NK-92 (cell line): Measurements from ENCODE around the gene BICC1.
"Not testable (repeated sequence)": the region's sequence is repeated elsewhere in the genome, so short reads cannot be mapped to it uniquely, and the experiment has no call there.

Experiments used
- DNase-seq: peaks from one replicate; lab custom pipeline; 2025; ENCODE audit not compliant: unreplicated experiment; lab: John Stamatoyannopoulos, UW

BICC1 gene

DNA sequence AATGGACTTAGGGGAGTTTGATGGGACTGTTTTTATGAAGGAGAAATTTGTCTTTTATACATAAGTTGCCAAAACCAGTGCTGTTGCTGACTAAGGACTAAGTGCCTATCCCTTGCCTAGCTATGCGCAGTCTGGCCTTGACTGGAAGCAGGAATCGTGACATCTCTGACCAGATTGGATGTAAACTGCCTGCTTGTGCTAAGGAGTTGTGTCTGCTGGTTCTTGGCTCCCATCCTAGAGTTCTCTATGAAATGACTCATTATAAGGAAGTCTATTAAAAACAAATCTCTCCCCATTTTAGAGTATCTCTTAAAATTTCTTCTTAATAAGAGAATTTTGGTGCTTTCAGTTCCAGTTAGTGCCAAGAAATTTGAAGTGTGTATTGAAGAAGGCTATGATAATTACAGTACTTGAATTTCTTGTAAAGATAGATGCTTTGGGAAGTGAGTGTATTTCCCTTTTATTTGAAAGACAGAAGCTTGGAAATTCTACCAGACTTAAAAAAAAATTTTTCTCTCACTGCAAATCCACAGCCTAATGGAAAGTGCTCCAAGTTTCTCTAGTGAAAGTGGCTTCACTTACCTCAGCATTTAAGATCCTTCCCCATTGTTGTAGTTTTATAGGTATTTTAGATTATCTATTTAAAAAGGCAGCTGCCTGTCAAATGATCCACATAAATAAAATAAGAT lies 77.6 kb downstream of the BICC1 start:
- DNase-seq = no peak

DNA sequence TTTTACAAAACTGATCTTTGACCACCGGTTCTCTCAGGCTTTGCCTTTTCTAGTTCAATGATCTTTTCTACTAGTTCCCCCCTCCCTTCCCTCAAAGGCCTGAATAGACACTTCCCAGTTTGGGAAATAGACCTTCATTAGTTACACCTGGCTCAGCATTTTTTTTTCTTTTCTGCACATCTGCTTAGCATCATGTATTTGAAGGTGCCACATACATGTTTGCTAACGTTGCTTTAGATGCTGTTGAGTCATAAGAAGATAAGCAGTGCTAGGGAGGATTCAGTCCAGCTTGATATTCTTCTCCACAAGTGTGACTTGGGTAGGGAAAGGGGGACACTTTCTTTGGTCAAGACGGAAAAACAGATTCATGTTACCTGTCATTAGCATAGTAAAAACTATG lies 78.3 kb downstream of the BICC1 start:
- DNase-seq = no peak

DNA sequence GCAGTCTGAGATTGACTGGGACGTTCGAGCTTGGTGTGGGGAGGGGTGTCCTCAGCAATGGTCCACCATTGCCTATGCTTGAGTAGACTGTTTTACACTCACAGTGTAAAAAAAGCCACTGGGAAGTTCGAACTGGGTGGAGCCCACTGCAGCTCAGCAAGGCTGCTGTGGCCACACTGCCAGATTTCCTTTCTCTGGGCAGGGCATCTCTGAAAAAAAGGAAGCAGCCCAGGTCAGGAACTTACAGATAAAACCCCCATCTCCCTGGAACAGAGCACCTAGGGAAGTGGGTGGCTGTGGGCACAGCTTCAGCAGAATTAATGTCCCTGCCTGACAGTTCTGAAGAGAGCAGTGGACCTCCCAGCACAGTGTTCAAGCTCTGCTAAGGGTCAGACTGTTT lies 80.3 kb downstream of the BICC1 start:
- DNase-seq = no peak

DNA sequence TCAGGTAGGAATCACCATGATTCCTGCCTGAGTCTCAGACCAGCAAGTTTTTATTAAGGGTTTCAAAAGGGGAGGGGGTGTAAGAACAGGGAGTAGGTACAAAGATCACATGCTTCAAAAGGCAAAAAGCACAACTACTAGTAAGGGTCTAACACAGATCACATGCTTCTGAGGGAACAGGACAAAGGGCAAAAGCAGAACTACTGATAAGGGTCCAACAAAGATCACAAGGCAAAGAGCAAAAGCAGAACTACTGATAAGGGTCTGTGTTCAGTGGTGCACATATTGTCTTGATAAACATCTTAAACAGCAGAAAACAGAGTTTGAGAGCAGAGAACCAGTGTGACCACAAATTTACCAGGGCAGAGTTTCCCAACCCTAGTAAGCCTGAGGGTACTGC lies 84.5 kb downstream of the BICC1 start:
- DNase-seq = not testable (repeated sequence)

DNA sequence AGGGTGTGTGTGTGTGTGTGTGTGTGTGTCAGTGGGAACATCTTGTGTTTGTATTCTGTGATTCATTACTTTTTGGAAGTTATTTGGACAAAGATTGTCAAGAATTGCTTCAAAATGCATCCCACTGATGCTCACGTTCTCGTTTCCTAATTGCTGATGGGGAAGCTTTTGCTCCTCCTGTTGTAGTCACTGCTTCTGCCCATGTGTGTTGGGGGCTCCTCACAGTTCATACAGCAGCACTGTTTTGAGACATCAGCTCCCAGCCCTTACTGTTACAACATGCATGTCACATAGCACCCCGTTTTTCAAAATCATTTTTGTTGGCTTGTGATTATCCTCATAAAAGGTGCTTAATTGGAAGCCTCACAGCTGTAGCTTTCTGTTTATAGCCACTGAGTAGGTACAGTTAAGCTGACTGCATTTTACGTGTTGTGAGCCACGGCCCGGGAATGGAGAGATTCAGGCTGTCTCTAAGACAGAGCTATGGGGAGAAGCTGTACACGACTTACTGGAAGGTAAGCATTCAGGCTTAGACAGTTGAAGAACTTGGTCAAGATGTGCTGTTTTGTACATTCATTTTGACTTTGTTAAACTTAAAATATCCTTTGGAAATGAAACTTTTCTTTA lies 87.4 kb downstream of the BICC1 start:
- no peak for DNase-seq

DNA sequence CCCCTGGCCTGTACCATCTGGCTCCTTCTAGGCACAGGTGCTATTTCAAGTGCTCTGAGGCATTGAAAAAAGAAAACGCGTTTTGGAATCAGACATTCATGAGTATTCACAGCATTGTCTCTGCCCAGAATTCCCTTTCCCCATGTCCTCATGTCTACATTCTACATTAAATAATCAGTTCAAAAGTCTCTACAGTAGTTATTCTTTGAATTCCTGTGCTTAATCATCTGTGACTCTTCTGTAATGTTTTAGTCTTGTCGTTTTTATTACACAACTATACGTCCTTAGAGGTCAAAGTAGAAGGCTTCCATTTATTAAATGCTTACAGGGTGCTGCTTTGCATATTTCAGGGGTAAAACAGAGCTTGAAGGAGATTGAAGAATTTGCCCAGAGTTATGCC lies 95.7 kb downstream of the BICC1 start:
- DNase-seq = no peak

DNA sequence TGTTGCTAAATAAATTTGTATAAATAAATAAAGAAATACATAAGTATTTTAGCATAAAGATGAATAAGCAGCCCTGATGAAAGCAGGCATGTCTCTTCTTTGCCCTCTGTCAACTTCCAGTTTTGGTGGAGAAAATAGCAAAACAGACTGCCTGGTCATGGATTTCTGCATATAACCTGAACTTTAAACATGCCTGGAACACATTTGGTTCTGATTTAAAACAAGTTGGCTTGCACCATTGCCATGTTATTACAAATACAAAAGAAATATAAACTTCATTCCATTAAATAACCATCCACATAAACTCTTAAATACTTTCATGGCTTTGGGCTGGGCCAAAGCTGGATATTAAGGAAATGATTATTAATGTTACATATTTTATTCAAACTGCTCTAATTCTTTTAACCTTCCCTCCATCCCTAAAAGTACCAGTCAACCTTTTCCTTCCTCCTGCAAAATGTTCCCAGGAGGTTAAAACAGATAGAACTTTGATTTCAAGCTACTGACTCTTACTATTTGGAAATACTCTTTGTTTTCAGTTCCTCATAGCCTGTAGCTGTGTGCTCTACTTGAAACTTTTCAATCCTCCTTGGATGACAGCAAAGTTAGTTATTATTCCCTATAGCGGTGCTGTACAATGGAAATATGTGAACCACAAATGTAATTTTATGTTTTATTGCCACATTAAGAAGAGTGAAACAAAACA lies 96.3 kb downstream of the BICC1 start:
- no peak for DNase-seq

DNA sequence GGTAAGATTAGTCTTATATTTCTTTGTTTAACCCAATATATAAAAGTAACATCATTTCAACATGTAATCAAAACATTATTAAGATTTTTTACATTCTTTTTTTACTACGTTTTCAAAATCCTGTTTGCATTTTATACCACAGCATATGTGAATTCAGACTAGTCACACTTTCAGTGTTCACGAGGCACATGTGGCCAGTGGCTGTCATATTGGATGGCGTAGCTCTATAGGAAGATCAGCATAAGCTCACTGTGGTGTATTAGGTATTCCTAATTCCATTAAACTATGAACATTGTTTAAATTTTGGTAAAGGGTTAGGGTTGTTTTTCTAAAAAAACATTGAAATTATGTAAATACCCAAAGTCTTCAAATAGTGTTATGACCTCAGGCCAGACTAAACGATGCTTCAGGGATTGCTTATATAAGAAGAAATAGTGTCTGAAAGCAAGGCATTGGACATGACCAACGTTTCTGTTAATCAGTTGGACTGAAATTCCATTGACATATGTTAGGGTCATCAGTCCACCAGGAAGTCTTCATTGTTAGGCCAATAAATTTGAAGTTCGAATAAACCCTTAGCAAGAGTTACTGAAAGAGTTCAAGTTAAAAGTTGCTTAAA lies 97.0 kb downstream of the BICC1 start:
- DNase-seq = no peak

DNA sequence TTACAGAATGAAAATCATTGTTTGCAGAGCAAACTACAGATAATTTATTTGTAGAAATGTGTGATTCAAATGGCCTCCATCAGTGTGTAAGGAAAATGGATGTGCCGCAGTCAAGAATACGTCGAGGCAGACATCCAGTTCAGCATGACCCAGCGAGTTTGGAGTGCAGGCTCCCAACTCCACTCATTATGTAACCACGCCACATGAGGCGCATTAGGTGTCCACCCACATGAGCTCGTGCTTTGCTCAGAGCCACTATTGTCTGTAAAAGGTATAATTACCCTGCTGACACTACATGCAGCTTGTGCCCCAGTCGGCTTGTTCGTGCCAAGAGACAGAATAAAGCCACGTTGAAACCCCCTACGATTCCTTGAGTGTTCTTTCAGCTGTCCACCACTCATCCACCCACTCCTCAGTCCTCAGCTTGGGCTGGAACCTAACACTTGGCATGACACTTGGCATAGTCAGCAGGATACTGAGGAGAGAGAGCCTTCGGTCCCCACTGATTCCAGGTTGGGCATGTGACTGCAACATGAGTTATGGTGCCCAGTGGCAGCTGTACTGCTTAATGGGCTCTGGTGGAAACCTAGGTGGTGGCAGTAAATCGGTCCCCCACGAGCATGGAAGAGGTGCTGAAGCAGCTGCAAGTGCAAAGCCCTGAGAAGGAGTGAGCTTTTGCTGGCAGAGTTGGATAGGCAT lies 102.7 kb downstream of the BICC1 start:
- no peak for DNase-seq

DNA sequence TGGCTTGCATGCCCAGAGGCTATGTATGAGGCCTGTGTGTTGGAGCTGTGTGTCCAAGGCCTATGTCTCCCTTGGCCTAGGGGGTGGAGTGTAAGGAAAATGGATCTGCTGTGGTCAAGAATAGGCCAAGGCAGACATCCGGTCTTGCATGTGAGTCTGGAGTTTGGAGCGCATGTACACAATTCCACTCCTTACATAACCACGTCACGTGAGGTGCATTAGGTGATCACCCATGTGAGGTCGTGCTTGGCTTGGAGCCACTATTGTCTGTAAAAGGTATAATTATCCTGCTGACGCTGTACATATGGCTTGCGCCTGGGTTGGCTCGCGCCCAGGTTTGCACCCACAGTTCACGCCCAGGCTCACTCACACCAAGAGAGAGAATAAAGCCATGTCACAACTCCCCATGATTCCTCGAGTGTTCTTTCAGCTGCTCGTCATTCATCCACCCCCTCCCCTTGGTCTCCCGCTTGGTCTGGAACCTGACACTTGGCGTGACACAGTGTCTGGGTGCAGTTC lies 105.5 kb downstream of the BICC1 start:
- DNase-seq = no peak

DNA sequence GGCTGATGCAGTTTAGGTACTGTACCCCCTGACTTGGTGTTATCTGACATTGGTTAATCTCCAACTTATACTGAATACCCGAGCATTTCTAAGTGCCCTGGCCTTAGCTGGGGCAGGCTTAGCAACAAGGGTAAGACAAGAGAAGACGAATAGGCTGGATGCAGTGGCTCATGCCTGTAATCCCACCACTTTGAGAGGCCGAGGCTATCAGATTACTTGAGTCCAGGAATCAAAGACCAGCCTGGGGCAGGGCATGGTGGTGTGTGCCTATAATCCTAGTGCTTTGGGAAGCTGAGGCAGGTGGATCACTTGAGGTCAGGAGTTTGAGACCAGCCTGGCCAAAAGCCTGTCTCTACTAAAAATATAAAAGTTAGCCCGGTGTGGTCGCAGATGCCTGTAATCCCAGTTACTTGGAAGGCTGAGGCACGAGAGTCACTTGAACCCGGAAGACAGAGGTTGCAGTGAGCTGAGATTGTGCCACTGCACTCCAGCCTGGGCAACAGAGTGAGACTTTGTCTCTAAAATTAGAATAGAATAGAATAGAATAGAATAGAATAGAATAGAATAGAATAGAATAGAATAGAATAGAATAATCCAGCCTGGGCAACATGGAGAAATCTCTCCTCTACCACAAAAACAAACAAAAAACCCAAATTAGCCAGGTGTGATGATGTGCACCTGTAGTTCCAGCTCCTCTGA lies 108.9 kb downstream of the BICC1 start:
- DNase-seq = no peak

DNA sequence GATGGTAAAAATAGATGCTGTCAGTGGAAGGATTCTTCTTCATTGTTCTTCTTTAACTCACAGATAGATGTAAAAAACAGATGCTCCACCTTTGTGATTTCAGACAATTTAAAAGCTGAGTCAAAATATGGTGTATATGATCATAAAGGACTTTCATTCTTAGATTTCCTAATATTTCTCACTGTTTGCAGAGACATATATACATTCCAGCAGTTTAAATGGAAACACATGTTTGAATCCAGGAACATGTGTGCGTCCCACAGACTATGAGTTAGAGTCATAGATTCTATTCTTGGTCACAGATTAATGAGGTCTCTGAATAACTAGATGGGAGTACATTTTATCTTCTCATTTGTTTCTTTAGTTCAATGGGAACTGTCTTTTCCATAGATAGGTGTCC lies 109.6 kb downstream of the BICC1 start:
- no peak for DNase-seq

DNA sequence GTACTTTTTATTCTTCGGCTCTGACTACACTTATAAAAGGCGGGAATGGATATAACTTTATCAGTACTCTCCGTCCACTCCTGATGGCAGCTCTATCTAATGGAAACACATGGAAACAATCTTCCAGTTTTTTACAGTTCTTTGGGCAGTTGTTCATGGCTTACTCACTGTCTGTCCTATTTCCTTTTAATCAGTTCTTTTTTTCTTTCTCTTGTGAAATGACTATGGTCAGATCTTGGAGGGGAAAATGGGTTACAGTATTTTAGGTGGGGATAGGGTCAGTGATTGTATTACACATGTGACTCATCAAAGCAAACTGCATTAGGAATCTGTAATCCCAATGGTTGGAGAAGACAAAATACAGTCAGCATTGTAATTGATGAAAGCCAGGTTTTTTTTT lies 112.4 kb downstream of the BICC1 start:
- DNase-seq = no peak

DNA sequence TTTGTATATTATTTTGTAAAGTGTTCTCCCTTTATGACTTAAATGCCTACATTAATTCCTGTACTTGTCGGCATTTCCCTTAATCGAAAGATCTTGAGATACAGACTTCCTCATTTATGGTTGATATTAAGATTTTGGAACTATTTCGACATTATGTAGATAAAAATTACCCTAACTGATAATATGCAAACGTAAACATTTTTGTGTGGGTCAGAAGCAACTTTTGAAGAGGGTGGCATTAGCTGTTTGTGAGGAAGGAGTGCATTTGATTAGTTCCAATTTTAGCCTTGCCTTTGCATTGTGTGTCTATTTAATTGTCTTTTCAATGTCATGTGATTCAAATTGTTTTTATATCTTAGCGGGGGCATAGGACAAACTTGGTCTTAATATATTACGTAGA lies 114.7 kb downstream of the BICC1 start:
- DNase-seq = no peak

DNA sequence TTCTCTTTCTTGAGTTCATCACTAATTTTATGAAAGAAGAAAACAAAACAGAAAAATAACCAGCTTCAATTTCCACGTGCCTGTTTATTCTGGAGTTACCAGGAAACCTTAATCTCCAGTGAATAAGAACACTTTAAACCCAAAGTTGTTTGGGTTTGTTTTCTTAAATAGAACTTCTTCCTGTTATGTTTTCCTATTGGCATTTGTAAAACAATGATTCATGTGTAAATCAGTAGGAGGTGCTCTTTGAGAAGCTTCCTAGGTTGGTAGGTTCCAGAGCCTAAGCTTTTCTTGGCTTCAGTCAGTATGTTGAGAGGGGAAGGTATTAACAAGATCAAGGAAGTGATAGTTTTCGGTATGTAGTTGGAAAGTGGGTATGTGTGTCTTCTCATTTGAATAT lies 119.0 kb downstream of the BICC1 start:
- no peak for DNase-seq

DNA sequence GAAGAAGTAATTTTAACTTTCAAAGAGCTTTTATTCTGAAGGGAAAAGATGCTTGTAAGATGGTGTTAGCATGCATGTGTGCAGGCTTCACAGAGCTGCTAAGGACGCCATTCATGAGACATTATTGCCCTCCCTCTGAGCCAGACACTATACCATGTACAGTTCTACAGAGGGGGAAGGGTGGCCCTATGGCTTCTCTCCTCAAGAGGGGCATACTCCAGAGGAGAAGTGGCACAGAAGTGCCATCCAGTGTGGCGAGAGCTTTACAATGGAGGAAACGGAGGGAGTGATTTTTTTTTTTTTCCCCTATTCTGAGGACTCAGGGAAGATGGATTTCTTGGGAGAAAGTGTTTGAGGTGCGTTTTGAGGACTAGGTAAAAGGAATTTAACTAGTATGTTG lies 119.5 kb downstream of the BICC1 start:
- no peak for DNase-seq

DNA sequence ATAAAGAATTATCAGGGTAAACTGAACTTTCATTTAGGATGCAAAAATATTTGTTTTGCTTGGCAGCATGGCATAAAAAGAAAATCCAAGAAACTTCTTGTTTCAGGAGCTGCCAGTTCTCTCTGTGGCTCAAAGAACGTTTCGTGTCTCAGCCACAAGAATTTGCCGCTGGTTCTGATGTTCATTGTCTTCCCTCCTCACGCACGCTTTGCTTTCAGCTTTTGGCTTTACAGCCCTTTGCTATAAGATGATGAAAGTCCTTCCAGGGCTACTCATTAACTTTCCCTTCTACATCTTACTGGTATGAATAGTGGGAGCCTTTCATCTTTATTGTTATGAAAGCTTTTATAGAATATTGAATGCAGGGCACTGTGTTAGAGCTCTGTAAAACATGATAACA lies 124.7 kb downstream of the BICC1 start:
- DNase-seq = no peak

DNA sequence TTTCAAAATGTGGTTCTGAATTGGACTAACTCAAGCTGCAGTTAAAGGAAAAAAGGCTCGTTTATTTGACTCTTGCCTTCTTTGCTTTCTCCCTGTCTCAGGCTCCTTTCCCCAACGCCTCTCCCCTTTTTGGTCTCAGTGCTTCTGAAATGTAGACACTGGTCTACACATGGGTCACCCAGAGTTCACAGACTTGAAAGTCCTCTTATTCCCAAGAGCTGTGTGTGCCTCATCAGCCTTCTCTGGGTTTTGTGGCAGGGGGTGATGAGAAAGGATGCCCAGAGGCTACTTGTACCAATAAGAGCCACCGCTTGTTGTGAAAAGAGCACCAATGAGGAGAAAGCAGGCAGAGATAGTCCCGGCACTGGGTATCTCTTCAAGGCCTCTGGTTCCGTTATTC lies 125.7 kb downstream of the BICC1 start:
- DNase-seq = no peak

DNA sequence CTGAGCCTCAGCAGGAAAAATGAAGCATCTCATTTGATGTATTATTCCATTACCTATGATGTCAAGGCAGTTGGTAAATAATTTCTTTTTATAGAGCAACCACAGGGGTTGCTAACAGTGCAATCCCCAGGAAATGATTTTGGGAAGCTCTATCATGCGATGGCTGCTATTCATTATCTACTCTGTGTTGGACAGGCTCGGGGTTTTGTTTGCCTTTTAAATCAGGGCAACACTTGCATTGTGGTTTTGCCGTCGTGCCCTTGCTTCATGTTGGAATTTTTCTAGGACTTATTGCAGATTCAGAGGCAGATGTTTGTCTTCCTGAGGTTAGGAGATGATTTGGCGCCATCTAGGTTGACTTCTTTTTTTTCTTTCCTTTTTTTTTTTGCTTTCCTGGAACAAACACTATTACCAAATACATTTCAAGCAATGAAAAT lies 128.4 kb downstream of the BICC1 start:
- DNase-seq = no peak

DNA sequence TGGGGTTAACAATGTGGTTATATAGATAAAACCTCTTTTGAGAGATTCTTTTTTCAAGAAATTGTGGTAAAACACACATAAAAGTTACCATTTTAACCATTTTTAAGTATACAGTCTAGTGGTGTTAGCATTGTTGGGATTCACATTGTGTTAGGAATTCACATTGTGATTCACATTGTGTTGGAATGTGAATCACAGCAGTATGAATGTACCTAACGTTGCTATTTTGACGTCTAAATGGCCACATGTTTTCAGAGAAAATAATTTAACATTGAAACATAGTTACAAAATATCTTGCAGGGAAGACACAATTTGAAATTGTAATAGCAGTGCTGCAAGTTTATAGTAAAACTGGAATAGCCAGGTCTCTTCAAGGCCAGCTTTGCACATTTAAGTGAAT lies 129.0 kb downstream of the BICC1 start:
- DNase-seq = no peak

DNA sequence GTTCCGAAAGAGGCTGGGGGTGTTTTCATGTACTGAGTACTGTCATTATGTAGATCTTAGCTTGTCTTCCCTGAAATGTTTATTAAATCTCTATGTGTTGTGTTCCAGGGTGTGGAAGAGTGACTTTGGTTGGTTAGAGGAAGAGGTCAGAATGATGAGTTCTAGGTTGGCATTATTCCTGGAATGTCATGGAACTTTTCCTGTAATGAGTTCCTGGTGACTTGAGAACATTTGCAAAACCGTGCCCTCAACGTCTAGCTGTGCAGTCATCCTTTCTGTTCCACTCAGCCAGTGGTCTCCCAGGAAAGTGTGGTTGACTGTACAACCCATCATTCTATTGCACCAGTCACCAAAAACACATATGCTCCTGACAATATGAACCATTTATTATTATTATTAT lies 129.6 kb downstream of the BICC1 start:
- no peak for DNase-seq
